NOMO-1 treated with dmso at 0.1 percent for 144 hours (cell line): ENCODE measurements around the gene KCNMA1.

Experiments used
- DNase-seq: peaks from one replicate; lab custom pipeline; 2025; ENCODE audit not compliant: unreplicated experiment; lab: John Stamatoyannopoulos, UW

The KCNMA1 gene

GRCh38 chr10:76899490-76899889 is 738.1 kb downstream of the KCNMA1 start:
- DNase-seq: no peak

GRCh38 chr10:76892766-76893479 is 744.7 kb downstream of the KCNMA1 start:
- DNase-seq: no peak

GRCh38 chr10:76887223-76888010 is 750.2 kb downstream of the KCNMA1 start:
- DNase-seq: no peak

GRCh38 chr10:76885816-76886215 is 751.8 kb downstream of the KCNMA1 start:
- DNase-seq: no peak

GRCh38 chr10:76884673-76885275 is 752.8 kb downstream of the KCNMA1 start:
- DNase-seq: no peak

GRCh38 chr10:76883596-76883995 is 754.0 kb downstream of the KCNMA1 start:
- DNase-seq: peak; percentile 34

GRCh38 chr10:76882796-76883195 is 754.8 kb downstream of the KCNMA1 start:
- DNase-seq: no peak

- peak; percentile 37 for DNase-seq
These were observed 755.4 kb downstream of the KCNMA1 start for GRCh38 chr10:76882245-76882644.

GRCh38 chr10:76881477-76882220 is 756.0 kb downstream of the KCNMA1 start:
- no peak for DNase-seq

- no peak for DNase-seq
These were observed 756.7 kb downstream of the KCNMA1 start for GRCh38 chr10:76880931-76881330.

GRCh38 chr10:76879116-76879913 is 758.3 kb downstream of the KCNMA1 start:
- DNase-seq: no peak

GRCh38 chr10:76878514-76878913 is 759.1 kb downstream of the KCNMA1 start:
- DNase-seq: no peak

- DNase-seq: no peak
These were observed 762.7 kb downstream of the KCNMA1 start for GRCh38 chr10:76874896-76875295.

- DNase-seq: no peak
These were observed 763.4 kb downstream of the KCNMA1 start for GRCh38 chr10:76874176-76874575.

GRCh38 chr10:76871697-76872295 is 765.8 kb downstream of the KCNMA1 start:
- DNase-seq: no peak

GRCh38 chr10:76869931-76870330 is 767.7 kb downstream of the KCNMA1 start:
- DNase-seq: no peak

GRCh38 chr10:76868098-76868977 is 769.3 kb downstream of the KCNMA1 start:
- no peak for DNase-seq

- DNase-seq: no peak
These were observed 770.6 kb downstream of the KCNMA1 start for GRCh38 chr10:76866841-76867586.
